Progenitor cell of endocrine pancreas (in vitro differentiated cells): ENCODE measurements around the gene CTPS2. TPM values are rescaled to one million over a fixed set of nuclear protein-coding genes. Genes with fewer than 3 reads are reported as not detected.

ENCODE experiments used
- DNase-seq: peaks from one replicate; pipeline ENCODE4 v3.0.0; 2021; ENCODE audit warnings: low spot score; ENCODE audit not compliant: unreplicated experiment
- H3K27ac Mint-ChIP-seq: 2 replicates; pipeline ENCODE4 v1.8.0; 2021; ENCODE audit warnings: mild to moderate bottlenecking, moderate library complexity, mixed read lengths
- H3K27me3 Mint-ChIP-seq: 2 replicates; pipeline ENCODE4 v1.8.0; 2021; ENCODE audit warnings: mixed read lengths
- H3K36me3 Mint-ChIP-seq: 2 replicates; pipeline ENCODE4 v1.8.0; 2022; ENCODE audit warnings: mixed read lengths; ENCODE audit not compliant: insufficient read depth
- H3K4me1 Mint-ChIP-seq: 2 replicates; pipeline ENCODE4 v1.8.0; 2021; ENCODE audit warnings: low read depth, mixed read lengths
- H3K4me3 Mint-ChIP-seq: 2 replicates; pipeline ENCODE4 v1.8.0; 2021; ENCODE audit warnings: low read depth, mild to moderate bottlenecking, moderate library complexity, mixed read lengths
- H3K9me3 Mint-ChIP-seq: 2 replicates; pipeline ENCODE4 v1.8.0; 2021; ENCODE audit warnings: low read depth, mixed read lengths
- CTCF ChIP-seq: fragments of 200-600 bp; sonication (generic); IDR thresholded peaks from one replicate; pipeline ENCODE4 v1.5.0; 2021; ENCODE audit warnings: antibody characterized with exemption, mild to moderate bottlenecking; ENCODE audit not compliant: unreplicated experiment
- total RNA-seq: library from RNA; stranded (reverse); gene quantifications from 2 replicates; pipeline ENCODE4 v1.2.1, GENCODE V29; 2021

Gene CTPS2
- total RNA-seq, 1 donor from 2014 or later, result 111 TPM

- H3K4me3 Mint-ChIP-seq, result no peak overlapping the region
- no peaks in the 10 kb centered on the region for H3K27me3 Mint-ChIP-seq
- peaks cover 62% of the 10 kb centered on the region for H3K36me3 Mint-ChIP-seq
- no peak for DNase-seq
- peaks cover 6% of the 10 kb centered on the region for H3K9me3 Mint-ChIP-seq
- H3K27ac Mint-ChIP-seq, result no peak overlapping the region
- TF ChIP-seq CTCF, result no peak
- no peaks in the 10 kb centered on the region for H3K4me1 Mint-ChIP-seq
Observed at GRCh38 chrX:16592194-16592770, 120.2 kb downstream of the CTPS2 start.

GRCh38 chrX:16589826-16590225 lies 122.6 kb downstream of the CTPS2 start:
- peaks cover 67% of the 10 kb centered on the region for H3K36me3 Mint-ChIP-seq
- H3K4me1 Mint-ChIP-seq, result peaks cover 17% of the 10 kb centered on the region
- no peak overlapping the region for H3K27ac Mint-ChIP-seq
- TF ChIP-seq CTCF, result no peak
- peaks cover 8% of the 10 kb centered on the region for H3K9me3 Mint-ChIP-seq
- no peaks in the 10 kb centered on the region for H3K27me3 Mint-ChIP-seq
- no peak overlapping the region for H3K4me3 Mint-ChIP-seq
- no peak for DNase-seq

- no peak for DNase-seq
- peaks cover 17% of the 10 kb centered on the region for H3K4me1 Mint-ChIP-seq
Observed at GRCh38 chrX:16589211-16589610, 123.3 kb downstream of the CTPS2 start.

GRCh38 chrX:16588266-16588665 lies 124.2 kb downstream of the CTPS2 start:
- DNase-seq, result no peak
- Mint-ChIP-seq H3K27me3 (no peaks in the 10 kb centered on the region), H3K9me3 (peaks cover 12% of the 10 kb centered on the region), H3K4me3 (no peak overlapping the region), H3K4me1 (peaks cover 22% of the 10 kb centered on the region), H3K36me3 (peaks cover 67% of the 10 kb centered on the region), H3K27ac (no peak overlapping the region)
- no peak for TF ChIP-seq CTCF

More at GRCh38 chrX:16589211-16589610, 123.3 kb downstream of the CTPS2 start:
- H3K9me3 Mint-ChIP-seq, result peaks cover 8% of the 10 kb centered on the region
- no peak for TF ChIP-seq CTCF
- H3K27me3 Mint-ChIP-seq, result no peaks in the 10 kb centered on the region
- H3K36me3 Mint-ChIP-seq, result peaks cover 65% of the 10 kb centered on the region
- no peak overlapping the region for H3K4me3 Mint-ChIP-seq
- H3K27ac Mint-ChIP-seq, result peak overlapping the region; percentile 66

- DNase-seq, result no peak
- H3K4me1 Mint-ChIP-seq, result peaks cover 26% of the 10 kb centered on the region
- H3K27ac Mint-ChIP-seq, result no peak overlapping the region
- TF ChIP-seq CTCF, result no peak
- peaks cover 16% of the 10 kb centered on the region for H3K9me3 Mint-ChIP-seq
- no peak overlapping the region for H3K4me3 Mint-ChIP-seq
- H3K27me3 Mint-ChIP-seq, result no peaks in the 10 kb centered on the region
- H3K36me3 Mint-ChIP-seq, result peaks cover 69% of the 10 kb centered on the region
Observed at GRCh38 chrX:16587836-16588235, 124.6 kb downstream of the CTPS2 start.
